ENCODE results near the gene PDE4D. TPM values are rescaled to one million over a fixed set of nuclear protein-coding genes. Genes with fewer than 3 reads are reported as not detected.

Gene PDE4D
- total RNA-seq, 1 experiment from 2014 or later, result 3.3 TPM

- no peak for TF ChIP-seq ZNF532 (CRISPR knock-in tag; IDR thresholded peaks at IDR 0.05; ENCODE audit: borderline replicate concordance)
- TF ChIP-seq ZNF512 (CRISPR knock-in tag; IDR thresholded peaks at IDR 0.05; ENCODE audit: borderline replicate concordance), result no peak
- TF ChIP-seq HMGA2 (CRISPR knock-in tag; IDR thresholded peaks at IDR 0.05), result no peak
- TF ChIP-seq OVOL2 (CRISPR knock-in tag; IDR thresholded peaks at IDR 0.05; ENCODE audit: borderline replicate concordance), result no peak
- no peak for TF ChIP-seq PRDM15 (CRISPR knock-in tag; IDR thresholded peaks at IDR 0.05)
- TF ChIP-seq STAT6 (CRISPR knock-in tag; conservative IDR thresholded peaks at IDR 0.05; ENCODE audit: low read depth), result no peak
- TF ChIP-seq ATF1 (CRISPR knock-in tag; IDR thresholded peaks at IDR 0.05), result no peak
- TF ChIP-seq, protein P1, sequence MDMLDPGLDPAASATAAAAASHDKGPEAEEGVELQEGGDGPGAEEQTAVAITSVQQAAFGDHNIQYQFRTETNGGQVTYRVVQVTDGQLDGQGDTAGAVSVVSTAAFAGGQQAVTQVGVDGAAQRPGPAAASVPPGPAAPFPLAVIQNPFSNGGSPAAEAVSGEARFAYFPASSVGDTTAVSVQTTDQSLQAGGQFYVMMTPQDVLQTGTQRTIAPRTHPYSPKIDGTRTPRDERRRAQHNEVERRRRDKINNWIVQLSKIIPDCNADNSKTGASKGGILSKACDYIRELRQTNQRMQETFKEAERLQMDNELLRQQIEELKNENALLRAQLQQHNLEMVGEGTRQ (CRISPR knock-in tag; IDR thresholded peaks at IDR 0.05), result no peak
- no peak for TF ChIP-seq SP1 (CRISPR knock-in tag; conservative IDR thresholded peaks at IDR 0.05)
These were observed 447.2 kb downstream of the PDE4D start (continued) for GRCh38 chr5:59446356-59446755.

GRCh38 chr5:59445741-59446140 lies 447.8 kb downstream of the PDE4D start:
- H3K36me3 Mint-ChIP-seq, result peaks cover 7% of the 10 kb centered on the region; the same call in 1 of the 2 replicates
- ChIA-PET POLR2A (no interaction called here), CTCF (no interaction called here)
- no peak for ATAC-seq
- no peak overlapping the region for H3K27ac Mint-ChIP-seq
- H3K9me3 Mint-ChIP-seq, result peaks cover 3% of the 10 kb centered on the region; the same call in 1 of the 2 replicates
- H3K27me3 Mint-ChIP-seq (ENCODE audit: low read depth), result no peaks in the 10 kb centered on the region
- H3K4me3 Mint-ChIP-seq, result no peak overlapping the region
- DNase-seq (ENCODE audit: low spot score), result no peak
- no peaks in the 10 kb centered on the region for H3K4me1 Mint-ChIP-seq
- TF ChIP-seq, protein P2, sequence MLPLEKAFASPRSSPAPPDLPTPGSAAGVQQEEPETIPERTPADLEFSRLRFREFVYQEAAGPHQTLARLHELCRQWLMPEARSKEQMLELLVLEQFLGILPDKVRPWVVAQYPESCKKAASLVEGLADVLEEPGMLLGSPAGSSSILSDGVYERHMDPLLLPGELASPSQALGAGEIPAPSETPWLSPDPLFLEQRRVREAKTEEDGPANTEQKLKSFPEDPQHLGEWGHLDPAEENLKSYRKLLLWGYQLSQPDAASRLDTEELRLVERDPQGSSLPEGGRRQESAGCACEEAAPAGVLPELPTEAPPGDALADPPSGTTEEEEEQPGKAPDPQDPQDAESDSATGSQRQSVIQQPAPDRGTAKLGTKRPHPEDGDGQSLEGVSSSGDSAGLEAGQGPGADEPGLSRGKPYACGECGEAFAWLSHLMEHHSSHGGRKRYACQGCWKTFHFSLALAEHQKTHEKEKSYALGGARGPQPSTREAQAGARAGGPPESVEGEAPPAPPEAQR (CRISPR knock-in tag; IDR thresholded peaks at IDR 0.05), result no peak
- TF ChIP-seq ZBTB21 (CRISPR knock-in tag; IDR thresholded peaks at IDR 0.05; ENCODE audit: borderline replicate concordance) (no peak), E2F1 (CRISPR knock-in tag; IDR thresholded peaks at IDR 0.05) (no peak), MLX (CRISPR knock-in tag; IDR thresholded peaks at IDR 0.05) (no peak), SOX15 (CRISPR knock-in tag; IDR thresholded peaks at IDR 0.05) (no peak)
- TF ChIP-seq, protein P3, sequence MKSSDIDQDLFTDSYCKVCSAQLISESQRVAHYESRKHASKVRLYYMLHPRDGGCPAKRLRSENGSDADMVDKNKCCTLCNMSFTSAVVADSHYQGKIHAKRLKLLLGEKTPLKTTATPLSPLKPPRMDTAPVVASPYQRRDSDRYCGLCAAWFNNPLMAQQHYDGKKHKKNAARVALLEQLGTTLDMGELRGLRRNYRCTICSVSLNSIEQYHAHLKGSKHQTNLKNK (CRISPR knock-in tag; IDR thresholded peaks at IDR 0.05), result no peak
